Nephron progenitor cell (in vitro differentiated cells): ENCODE results near the gene SHISA9.

ENCODE experiments used
- DNase-seq: peaks from one replicate; pipeline ENCODE4 v3.0.0; 2021
- H3K27ac Mint-ChIP-seq: 2 replicates; pipeline ENCODE4 v1.8.0; 2021; ENCODE audit warnings: mild to moderate bottlenecking, moderate library complexity, mixed read lengths
- H3K27me3 Mint-ChIP-seq: 2 replicates; pipeline ENCODE4 v1.8.0; 2021; ENCODE audit warnings: mild to moderate bottlenecking, low read depth, mixed read lengths; ENCODE audit not compliant: poor library complexity
- H3K36me3 Mint-ChIP-seq: 2 replicates; pipeline ENCODE4 v1.8.0; 2021; ENCODE audit warnings: low read depth, mixed read lengths
- H3K4me1 Mint-ChIP-seq: 2 replicates; pipeline ENCODE4 v1.8.0; 2021; ENCODE audit warnings: mixed read lengths
- H3K4me3 Mint-ChIP-seq: 2 replicates; pipeline ENCODE4 v1.8.0; 2021; ENCODE audit warnings: mild to moderate bottlenecking, moderate library complexity, mixed read lengths
- H3K9me3 Mint-ChIP-seq: 2 replicates; pipeline ENCODE4 v1.8.0; 2021; ENCODE audit warnings: mild to moderate bottlenecking, moderate library complexity, mixed read lengths
- TF ChIP-seq, protein P1 (sequence below): fragments of 200-600 bp; sonication (generic); IDR thresholded peaks from 2 replicates; pipeline ENCODE4 v1.5.0; 2021; ENCODE audit warnings: antibody characterized with exemption

SHISA9 gene

DNA sequence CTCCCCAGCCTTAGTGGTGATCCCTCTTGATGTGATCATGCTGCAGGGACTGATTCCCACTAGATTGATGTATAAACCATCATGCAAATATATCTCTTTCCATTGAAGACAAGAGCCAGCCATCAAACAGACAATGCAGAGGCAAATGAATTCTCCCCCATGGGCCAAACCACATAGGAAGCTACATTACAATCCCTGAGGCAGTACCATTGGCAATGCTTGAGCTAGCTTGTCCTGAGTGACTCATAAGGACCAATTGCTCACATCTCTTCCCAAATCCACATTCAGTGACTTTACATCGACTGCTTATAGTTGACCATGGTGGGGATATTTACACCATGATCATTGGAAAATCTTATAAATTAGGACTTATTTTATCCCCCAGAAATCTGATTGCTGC lies 242.2 kb downstream of the SHISA9 start:
- Mint-ChIP-seq H3K36me3 (no peaks in the 10 kb centered on the region), H3K27me3 (peaks cover 8% of the 10 kb centered on the region), H3K4me1 (peaks cover 11% of the 10 kb centered on the region), H3K9me3 (peaks cover 7% of the 10 kb centered on the region), H3K27ac (no peak overlapping the region), H3K4me3 (no peak overlapping the region)
- DNase-seq = no peak
- TF ChIP-seq, protein P1, sequence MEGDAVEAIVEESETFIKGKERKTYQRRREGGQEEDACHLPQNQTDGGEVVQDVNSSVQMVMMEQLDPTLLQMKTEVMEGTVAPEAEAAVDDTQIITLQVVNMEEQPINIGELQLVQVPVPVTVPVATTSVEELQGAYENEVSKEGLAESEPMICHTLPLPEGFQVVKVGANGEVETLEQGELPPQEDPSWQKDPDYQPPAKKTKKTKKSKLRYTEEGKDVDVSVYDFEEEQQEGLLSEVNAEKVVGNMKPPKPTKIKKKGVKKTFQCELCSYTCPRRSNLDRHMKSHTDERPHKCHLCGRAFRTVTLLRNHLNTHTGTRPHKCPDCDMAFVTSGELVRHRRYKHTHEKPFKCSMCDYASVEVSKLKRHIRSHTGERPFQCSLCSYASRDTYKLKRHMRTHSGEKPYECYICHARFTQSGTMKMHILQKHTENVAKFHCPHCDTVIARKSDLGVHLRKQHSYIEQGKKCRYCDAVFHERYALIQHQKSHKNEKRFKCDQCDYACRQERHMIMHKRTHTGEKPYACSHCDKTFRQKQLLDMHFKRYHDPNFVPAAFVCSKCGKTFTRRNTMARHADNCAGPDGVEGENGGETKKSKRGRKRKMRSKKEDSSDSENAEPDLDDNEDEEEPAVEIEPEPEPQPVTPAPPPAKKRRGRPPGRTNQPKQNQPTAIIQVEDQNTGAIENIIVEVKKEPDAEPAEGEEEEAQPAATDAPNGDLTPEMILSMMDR = no peak

DNA sequence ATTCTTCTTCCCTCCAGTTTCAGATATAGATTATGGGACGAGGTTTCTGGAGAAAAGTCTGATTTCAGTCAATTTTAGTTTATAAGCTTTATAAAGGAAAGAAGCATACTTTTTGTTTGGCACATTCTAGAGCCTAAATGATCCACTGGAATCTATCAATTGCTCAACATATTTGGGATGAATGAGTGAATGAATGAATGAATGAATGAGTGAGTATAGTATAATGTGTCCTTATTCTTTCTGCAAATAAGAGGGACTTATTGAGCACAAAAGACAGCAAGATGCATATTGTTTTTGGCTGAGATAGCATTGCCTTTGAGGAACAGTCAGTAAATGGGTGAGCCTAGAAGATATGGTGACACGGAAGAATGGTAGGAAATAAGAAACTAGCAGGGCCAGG lies 245.4 kb downstream of the SHISA9 start:
- no peak overlapping the region for H3K27ac Mint-ChIP-seq
- no peaks in the 10 kb centered on the region for H3K36me3 Mint-ChIP-seq
- TF ChIP-seq, protein P1 = no peak
- no peak overlapping the region for H3K4me3 Mint-ChIP-seq
- peaks cover 15% of the 10 kb centered on the region for H3K4me1 Mint-ChIP-seq
- no peak for DNase-seq
- H3K27me3 Mint-ChIP-seq = peaks cover 8% of the 10 kb centered on the region
- peaks cover 7% of the 10 kb centered on the region for H3K9me3 Mint-ChIP-seq

DNA sequence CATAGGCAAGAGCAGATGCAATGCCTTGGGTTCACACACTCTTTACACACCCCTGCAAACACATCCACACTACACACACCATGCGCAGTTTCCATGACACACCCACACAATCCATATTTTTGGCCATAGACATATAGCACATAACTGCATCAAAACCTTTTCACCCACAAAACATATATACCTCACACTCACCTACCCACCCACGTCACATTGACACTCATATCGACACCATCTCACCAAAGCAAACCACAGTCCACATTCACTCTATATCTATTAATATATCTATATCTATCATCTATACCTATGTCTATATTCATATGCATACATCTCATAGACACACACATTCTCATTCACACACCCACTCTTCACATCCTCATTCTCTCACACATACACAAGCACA lies 246.9 kb downstream of the SHISA9 start:
- Mint-ChIP-seq H3K27ac (no peak overlapping the region), H3K9me3 (peaks cover 6% of the 10 kb centered on the region), H3K27me3 (peaks cover 8% of the 10 kb centered on the region), H3K4me1 (peaks cover 15% of the 10 kb centered on the region), H3K4me3 (no peak overlapping the region), H3K36me3 (no peaks in the 10 kb centered on the region)
- TF ChIP-seq, protein P1 = no peak
- DNase-seq = no peak

DNA sequence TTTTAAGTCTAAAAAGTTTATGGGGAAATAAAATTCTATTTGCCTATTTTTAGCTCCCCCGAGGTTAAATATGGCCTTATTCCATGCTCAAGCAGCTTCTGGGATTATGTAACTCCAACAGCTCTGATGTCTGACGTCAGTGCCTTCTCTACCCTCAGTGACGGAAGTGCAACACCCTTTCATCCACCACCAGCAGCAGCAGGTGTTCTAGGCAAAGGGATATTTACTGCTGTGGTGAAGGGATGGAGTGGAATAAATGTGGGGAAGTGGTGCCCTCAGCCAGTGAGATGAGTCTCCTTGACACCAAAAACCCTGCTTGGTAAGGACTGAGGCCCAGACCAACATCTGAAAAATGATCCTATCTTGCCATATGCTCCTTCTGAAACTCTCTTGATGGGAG lies 247.4 kb downstream of the SHISA9 start:
- no peak for DNase-seq
- no peak overlapping the region for H3K4me3 Mint-ChIP-seq
- H3K4me1 Mint-ChIP-seq = peaks cover 15% of the 10 kb centered on the region
- H3K36me3 Mint-ChIP-seq = no peaks in the 10 kb centered on the region
- peaks cover 8% of the 10 kb centered on the region for H3K27me3 Mint-ChIP-seq
- TF ChIP-seq, protein P1 = no peak
- no peak overlapping the region for H3K27ac Mint-ChIP-seq
- peaks cover under 1% of the 10 kb centered on the region for H3K9me3 Mint-ChIP-seq

DNA sequence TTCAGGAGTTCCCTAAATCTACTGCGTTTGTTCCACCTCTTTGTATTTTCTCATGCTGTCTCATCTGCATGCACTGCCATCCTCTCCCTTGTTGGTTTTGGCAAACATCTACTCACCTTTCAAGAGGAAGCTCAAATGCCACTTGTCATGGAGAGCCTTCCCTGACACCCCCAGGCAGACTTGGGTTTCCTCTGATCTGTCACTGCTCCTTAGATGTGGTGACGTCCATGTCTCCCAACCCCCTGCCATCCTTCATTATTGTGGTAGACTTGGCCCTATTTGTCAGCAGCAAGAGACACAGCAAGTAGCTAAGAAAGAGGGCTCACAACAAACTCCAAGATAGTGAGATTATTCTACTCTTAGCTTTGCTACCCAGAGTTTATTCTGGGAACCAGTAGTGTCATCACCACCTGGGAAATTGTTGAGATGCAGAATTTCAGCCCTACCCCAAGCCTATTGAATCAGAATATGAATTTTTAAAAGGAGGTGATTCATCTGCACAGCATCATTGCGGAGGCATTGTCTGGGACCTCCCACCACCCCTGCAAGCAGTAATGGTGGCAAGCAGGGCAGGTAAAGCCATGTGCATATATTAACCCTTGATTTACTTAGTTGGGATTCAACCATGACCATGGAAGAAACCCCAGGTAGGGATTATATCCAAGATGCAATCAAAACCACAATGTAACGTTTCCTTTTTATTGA lies 248.9 kb downstream of the SHISA9 start:
- H3K9me3 Mint-ChIP-seq = no peaks in the 10 kb centered on the region
- TF ChIP-seq, protein P1 = no peak
- H3K27me3 Mint-ChIP-seq = peaks cover 3% of the 10 kb centered on the region
- H3K27ac Mint-ChIP-seq = no peak overlapping the region
- no peaks in the 10 kb centered on the region for H3K36me3 Mint-ChIP-seq
- H3K4me3 Mint-ChIP-seq = no peak overlapping the region
- peaks cover 15% of the 10 kb centered on the region for H3K4me1 Mint-ChIP-seq
- DNase-seq = no peak

DNA sequence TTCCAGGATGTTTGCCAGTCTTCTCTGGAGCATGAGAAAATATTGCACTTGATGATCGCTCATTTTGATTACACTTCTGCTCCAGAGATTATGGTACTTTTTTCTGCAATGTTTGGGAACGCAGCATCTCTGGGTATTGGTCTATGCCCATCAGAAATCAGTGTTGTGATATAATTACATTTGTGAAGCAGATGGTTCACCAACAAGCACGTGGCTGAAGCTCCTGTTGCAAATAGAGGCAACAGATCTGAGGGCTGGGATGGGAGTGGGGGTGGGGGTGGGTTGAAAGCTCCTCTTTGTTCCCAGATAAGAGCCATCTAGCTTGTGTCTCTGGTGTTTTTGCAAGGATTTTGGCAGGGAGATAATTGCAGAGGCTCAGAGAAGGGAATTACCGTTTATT lies 252.3 kb downstream of the SHISA9 start:
- Mint-ChIP-seq H3K4me1 (peaks cover 27% of the 10 kb centered on the region), H3K27ac (no peak overlapping the region), H3K9me3 (no peaks in the 10 kb centered on the region), H3K4me3 (no peak overlapping the region), H3K36me3 (no peaks in the 10 kb centered on the region), H3K27me3 (no peaks in the 10 kb centered on the region)
- DNase-seq = no peak
- TF ChIP-seq, protein P1 = no peak
